Motor neuron (in vitro differentiated cells): ENCODE results near the gene KCND3. TPM values are rescaled to one million over a fixed set of nuclear protein-coding genes. Genes with fewer than 3 reads are reported as not detected.
A peak's percentile ranks its signal among the peaks of the same experiment; 100 is the strongest.

Experiments used
- ATAC-seq, 8 experiments: fragments of 200-7000 bp; cut with Tn5 transposase; replicated peaks in 6 of 8; 2 replicates each; pipeline ENCODE4 v1.8.0; 2021; ENCODE audit warnings: mild to moderate bottlenecking in 8 of 8, moderate library complexity in 8 of 8
- H3K27ac ChIP-seq, 2 donors: fragments of 250-450 bp; sonication (Bioruptor Pico); 2 replicates each; pipeline ENCODE4 v1.9.0; 2021; ENCODE audit warnings: antibody characterized with exemption in 2 of 2, mild to moderate bottlenecking in 2 of 2, moderate library complexity in 1 of 2
- H3K4me1 ChIP-seq, 2 donors: fragments of 250-450 bp; sonication (Bioruptor Pico); replicated peaks in 1 of 2; 2 replicates each; pipeline ENCODE4 v1.6.1; 2021; ENCODE audit warnings: antibody characterized with exemption in 2 of 2, mild to moderate bottlenecking in 2 of 2, moderate library complexity in 1 of 2
- H3K4me3 ChIP-seq, 5 donors: fragments of 250-450 bp; sonication (Bioruptor Pico); 2 replicates each; pipeline ENCODE4 v1.9.0; 2021; ENCODE audit warnings: antibody characterized with exemption in 5 of 5, mild to moderate bottlenecking in 5 of 5, moderate library complexity in 4 of 5
- WGBS, 10 experiments: fragments of 450-650 bp; shearing (Covaris generic); methylation state at CpG; one replicate each; pipeline ENCODE4 v1.0.0; 2022; 5-methylcytosine and 5-hydroxymethylcytosine counted together
- in situ Hi-C, 9 experiments: fragments of 400-800 bp; cut with MboI; loops; one replicate each; pipeline ENCODE4 v1.15.0; 2021; ENCODE audit warnings: low sequenced_read_pairs in 9 of 9, low pct_unique_long_range_greater_than_20kb in 2 of 9; ENCODE audit not compliant: unreplicated experiment in 9 of 9
- total RNA-seq, 8 experiments: library from RNA; unstranded; fragments of 300-600 nt; gene quantifications; 2 replicates each; pipeline versions ENCODE4 v1.2.3 to v1.2.4, GENCODE V29; 2022

KCND3 gene
- total RNA-seq, 8 experiments from 2014 or later: 1.3 to 31.5 (median 2.6) TPM

- 32 to 100% (median 80%) methylated on average over 1 to 2 of the region's 2 CpGs; no CpG with 5 or more reads in 5 of the 10 experiments for WGBS, 10 experiments
- ATAC-seq: peak in 3 of 8 experiments; percentile 24 to 55 (median 25)
- in situ Hi-C loops: no loop called here
- Histone ChIP-seq H3K4me1 (peaks cover 30 to 31% of the 10 kb centered on the region in 2 donors), H3K4me3 (no peak overlapping the region), H3K27ac (no peak overlapping the region)
These were observed 14.6 kb upstream of the KCND3 start for GRCh38 chr1:112004076-112004475.

DNA sequence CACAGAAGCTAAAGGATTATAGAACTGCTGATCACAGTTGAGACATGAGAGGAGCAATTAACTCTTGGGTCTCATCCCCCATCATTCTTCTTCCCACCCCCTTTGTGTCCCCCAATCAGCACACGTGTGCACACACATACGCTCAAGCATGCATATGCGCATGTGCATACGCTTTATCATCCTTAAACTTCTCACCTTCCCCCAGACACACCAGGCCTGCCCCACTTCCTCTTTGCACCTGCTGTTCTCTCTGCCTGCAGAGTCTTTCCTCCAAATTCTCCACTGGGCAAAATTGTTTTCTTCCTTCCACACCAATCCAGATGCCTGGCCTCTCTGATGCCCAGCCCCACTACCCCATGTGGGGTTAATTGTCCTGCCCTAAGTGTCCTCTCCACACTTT, 13.0 kb upstream of the KCND3 start:
- peak in 4 of 8 experiments; percentile 23 to 54 (median 36) for ATAC-seq
- in situ Hi-C loops: no loop called here
- H3K4me3 ChIP-seq: no peak overlapping the region
- whole genome bisulfite sequencing, 10 experiments: 32 to 54% (median 49%) methylated on average over 1 to 4 of the region's 4 CpGs; no CpG with 5 or more reads in 3 of the 10 experiments
- H3K4me1 ChIP-seq: peaks cover 30 to 31% of the 10 kb centered on the region in 2 donors
- no peak overlapping the region for H3K27ac ChIP-seq

- WGBS, 10 experiments: 0 to 100% (median 84%) methylated on average over 1 to 2 of the region's 2 CpGs; no CpG with 5 or more reads in 3 of the 10 experiments
- Histone ChIP-seq H3K4me3 (no peak overlapping the region), H3K4me1 (peaks cover 23 to 24% of the 10 kb centered on the region in 2 donors), H3K27ac (no peak overlapping the region)
- ATAC-seq: peak in 4 of 8 experiments; percentile 30 to 68 (median 44)
- in situ Hi-C loops: no loop called here
These were observed 12.0 kb upstream of the KCND3 start for GRCh38 chr1:112001436-112001835.

- in situ Hi-C loops: no loop called here
- ATAC-seq: peak in 5 of 8 experiments; percentile 21 to 88 (median 74)
- H3K27ac ChIP-seq: no peak overlapping the region
- 0 to 67% (median 0%) methylated on average over 1 of the region's 1 CpG; no CpG with 5 or more reads in 5 of the 10 experiments for WGBS, 10 experiments
- no peak overlapping the region for H3K4me3 ChIP-seq
- H3K4me1 ChIP-seq: peaks cover 18 to 24% of the 10 kb centered on the region in 2 donors
These were observed 10.6 kb upstream of the KCND3 start for GRCh38 chr1:112000048-112000447.

GRCh38 chr1:111998332-111998731, 8.9 kb upstream of the KCND3 start:
- H3K4me3 ChIP-seq: no peak overlapping the region
- in situ Hi-C loops: loop anchor here in 1 of 9 experiments (25.0 kb wide), 1 partner anchor 211 kb away; no protein-coding TSS in a partner anchor
- peaks cover 15 to 24% of the 10 kb centered on the region in 2 donors for H3K4me1 ChIP-seq
- no peak overlapping the region for H3K27ac ChIP-seq
- ATAC-seq: no peak

DNA sequence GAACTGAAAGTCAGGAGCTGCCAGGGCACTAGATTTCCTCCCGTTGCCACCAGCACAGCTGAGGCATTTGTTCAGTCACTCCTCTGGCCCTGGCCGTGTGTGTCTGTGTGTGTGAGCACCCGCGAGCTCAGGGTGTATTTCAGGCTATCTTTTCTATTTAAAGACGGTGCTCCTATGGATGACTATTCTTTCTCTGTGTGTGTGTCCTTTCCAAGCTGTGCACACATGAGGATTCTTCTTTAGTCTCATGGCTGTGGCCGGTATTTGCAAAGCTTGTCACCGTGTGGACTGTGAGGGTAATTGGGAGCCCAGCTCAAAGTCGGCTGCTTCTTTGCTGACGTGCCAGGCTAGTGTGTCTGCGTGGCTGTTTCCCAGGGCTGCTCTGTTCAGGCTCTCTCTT, 3.0 kb upstream of the KCND3 start:
- ATAC-seq: peak in 2 of 8 experiments; percentile 12 to 58
- 14 to 80% (median 52%) methylated on average over 1 to 10 of the region's 10 CpGs; no CpG with 5 or more reads in 2 of the 10 experiments for WGBS, 10 experiments
- Histone ChIP-seq H3K27ac (no peak overlapping the region), H3K4me1 (peaks cover 6 to 19% of the 10 kb centered on the region in 2 donors), H3K4me3 (no peak overlapping the region)
- in situ Hi-C loops: loop anchor here in 1 of 9 experiments (25.0 kb wide), 1 partner anchor 205 kb away; no protein-coding TSS in a partner anchor

DNA sequence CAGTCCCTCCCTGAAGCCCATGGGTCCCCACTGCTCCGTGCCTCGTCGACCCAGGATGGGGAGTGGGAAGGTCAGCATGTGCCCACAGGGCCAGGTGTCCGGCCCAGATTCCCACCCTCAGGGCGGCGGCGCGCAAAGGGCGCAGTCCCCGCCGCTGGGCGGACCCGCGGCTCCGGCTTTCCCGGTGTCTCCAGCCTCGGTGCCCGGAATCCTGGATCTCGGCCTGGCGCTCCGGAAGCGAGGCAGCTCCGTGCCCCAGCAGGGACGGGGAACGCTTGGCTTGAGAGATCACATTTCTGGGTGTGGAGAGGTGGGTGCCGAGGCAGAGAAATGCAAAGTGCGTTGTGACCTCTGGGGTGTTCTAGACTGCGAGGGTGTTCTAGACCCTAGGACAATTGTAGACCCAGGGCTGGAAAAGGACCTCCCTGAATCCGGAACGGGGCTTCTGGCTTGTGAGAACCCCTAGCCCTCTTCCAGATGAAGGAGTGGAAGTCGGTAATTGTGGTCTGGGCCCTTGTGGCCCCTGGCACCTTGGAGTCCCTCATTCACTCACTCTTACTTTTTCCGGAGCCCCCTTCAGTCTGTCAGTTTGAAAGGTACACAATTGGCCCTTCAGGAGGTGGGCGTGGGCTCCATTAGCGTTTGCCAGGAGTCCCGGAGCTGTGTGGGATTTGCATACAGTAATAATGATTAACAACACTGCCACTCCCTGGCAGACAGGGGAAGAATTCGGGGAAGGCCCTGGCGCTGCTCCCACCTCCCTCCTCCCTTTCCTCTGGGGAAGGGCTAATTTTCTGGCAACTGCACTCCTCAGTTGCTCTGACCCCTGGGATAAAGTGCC, 1.6 kb upstream of the KCND3 start:
- no peak overlapping the region for H3K27ac ChIP-seq
- in situ Hi-C loops: loop anchor here in 1 of 9 experiments (25.0 kb wide), 1 partner anchor 204 kb away; no protein-coding TSS in a partner anchor
- WGBS, 10 experiments: 0 to 8% (median 4%) methylated on average over 1 to 30 of the region's 37 CpGs; no CpG with 5 or more reads in 4 of the 10 experiments
- peak overlapping the region in 4 of 5 donors; percentile 47 to 78 (median 58) for H3K4me3 ChIP-seq
- peaks cover 6 to 19% of the 10 kb centered on the region in 2 donors for H3K4me1 ChIP-seq
- peak; percentile 38 to 78 (median 57) for ATAC-seq

DNA sequence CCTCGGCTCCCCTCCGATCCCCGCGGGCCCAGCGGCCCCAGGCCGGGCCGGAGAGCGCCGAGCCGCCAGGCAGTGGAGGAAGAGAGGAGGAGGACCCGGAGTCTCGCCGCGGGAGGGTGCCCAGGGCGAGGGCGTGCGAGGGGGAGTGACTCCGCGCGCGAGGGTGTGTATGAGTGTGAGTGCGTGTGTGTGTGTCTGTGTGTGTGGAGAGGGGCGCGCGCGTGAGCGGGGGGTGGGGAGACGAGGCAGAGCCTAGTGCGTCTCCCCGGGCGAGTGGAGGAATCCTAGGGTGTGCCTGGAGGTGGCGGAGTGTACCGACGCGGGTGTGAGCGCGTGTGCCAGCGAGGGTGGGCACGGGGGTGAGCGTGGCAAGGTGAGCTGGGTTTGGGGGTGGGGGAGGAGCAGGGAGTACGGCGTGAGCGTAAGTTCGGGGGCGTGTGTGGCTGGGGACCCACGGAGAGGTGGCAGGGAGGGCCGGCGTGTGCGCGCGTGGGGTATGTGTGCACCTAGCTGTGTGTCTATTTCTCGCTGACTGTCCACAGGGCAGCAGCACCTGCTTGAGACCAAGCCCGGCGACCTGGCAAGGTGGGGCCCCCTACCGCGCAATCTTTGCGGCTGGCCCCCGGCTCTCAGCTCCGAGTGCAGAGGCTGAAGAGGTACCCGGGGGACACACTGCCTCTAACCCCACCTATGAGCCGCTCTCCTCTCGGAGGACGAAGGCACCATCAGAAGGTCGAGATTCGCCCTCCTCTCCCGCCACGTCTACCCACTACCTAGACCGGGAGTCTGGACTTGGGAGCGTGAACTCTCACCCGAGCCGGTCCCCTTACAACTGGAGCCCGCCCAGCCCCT, 784 bp upstream of the KCND3 start:
- peak overlapping the region; percentile 47 to 78 (median 62) for H3K4me3 ChIP-seq
- in situ Hi-C loops: loop anchor here in 1 of 9 experiments (25.0 kb wide), 1 partner anchor 203 kb away; no protein-coding TSS in a partner anchor
- 4% methylated on average over 5 of the region's 72 CpGs; no CpG with 5 or more reads in 9 of the 10 experiments for WGBS, 10 experiments
- H3K4me1 ChIP-seq: peaks cover 6 to 19% of the 10 kb centered on the region in 2 donors
- H3K27ac ChIP-seq: peak overlapping the region in 1 of 2 donors; percentile 1
- peak; percentile 23 to 75 (median 54) for ATAC-seq

DNA sequence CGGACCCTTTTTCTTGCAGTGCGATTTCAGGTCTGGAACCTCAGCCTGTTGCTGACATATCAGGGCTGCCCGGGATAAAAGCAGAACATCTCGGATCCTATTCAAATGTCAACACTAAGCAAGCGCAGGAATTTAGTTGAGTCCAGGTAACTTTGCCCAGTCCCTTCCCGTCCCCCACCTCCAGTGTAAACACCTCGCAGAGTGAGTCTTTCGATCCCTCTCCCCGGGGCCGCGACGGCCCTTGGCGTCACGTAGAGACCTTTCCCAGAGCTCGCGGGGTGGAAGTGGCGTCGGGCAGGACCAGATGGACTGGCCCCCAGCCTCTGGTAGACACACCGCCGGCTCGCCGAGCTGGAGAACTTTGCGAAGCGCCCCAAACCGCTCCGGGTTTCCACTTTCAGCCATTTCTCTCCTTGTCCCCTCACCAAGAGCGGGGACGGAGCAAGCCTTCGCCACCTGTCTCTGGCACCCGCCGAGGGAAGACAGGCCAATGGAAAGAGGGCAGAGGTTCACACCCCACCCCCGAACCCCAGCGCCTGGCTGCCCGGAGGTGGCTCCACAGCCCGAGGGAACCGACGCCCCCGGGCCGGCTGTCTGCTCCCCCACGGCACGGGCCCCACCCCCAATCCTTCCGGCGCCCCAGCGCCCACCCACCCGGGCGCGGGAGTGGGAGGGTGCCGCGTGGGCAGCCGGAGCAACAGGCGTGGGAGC, 570 bp downstream of the KCND3 start:
- Histone ChIP-seq H3K27ac (no peak overlapping the region), H3K4me1 (peaks cover 6 to 19% of the 10 kb centered on the region in 2 donors), H3K4me3 (peak overlapping the region; percentile 47 to 78 (median 62))
- ATAC-seq: peak in 4 of 8 experiments; percentile 0 to 6 (median 2)
- in situ Hi-C loops: loop anchor here in 1 of 9 experiments (25.0 kb wide), 1 partner anchor 202 kb away; no protein-coding TSS in a partner anchor
- 0 to 40% (median 13%) methylated on average over 1 to 14 of the region's 51 CpGs; no CpG with 5 or more reads in 3 of the 10 experiments for WGBS, 10 experiments

DNA sequence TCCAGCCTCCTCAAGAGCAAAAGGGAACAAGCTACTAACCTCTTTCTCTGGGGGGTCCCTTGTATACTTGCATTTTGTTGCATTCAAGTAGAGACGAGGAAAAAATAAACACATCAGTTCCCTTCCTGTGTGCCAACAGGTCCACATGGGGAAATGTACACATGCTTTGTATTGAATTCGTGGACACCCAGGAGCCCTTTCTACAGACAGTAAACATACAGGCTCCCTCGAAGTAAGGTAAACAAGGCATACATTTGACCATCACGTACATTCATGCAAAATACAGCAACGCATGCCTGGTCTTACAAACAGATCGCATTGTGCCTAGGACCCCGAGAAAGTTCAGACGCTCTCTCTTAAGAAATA, 1.1 kb downstream of the KCND3 start:
- Histone ChIP-seq H3K27ac (no peak overlapping the region), H3K4me3 (peak overlapping the region in 4 of 5 donors; percentile 47 to 78 (median 58)), H3K4me1 (peaks cover 6 to 19% of the 10 kb centered on the region in 2 donors)
- peak in 1 of 8 experiments; percentile 2 for ATAC-seq
- in situ Hi-C loops: loop anchor here in 1 of 9 experiments (25.0 kb wide), 1 partner anchor 201 kb away; no protein-coding TSS in a partner anchor
- 0 to 72% (median 26%) methylated on average over 2 to 7 of the region's 8 CpGs; no CpG with 5 or more reads in 2 of the 10 experiments for WGBS, 10 experiments

DNA sequence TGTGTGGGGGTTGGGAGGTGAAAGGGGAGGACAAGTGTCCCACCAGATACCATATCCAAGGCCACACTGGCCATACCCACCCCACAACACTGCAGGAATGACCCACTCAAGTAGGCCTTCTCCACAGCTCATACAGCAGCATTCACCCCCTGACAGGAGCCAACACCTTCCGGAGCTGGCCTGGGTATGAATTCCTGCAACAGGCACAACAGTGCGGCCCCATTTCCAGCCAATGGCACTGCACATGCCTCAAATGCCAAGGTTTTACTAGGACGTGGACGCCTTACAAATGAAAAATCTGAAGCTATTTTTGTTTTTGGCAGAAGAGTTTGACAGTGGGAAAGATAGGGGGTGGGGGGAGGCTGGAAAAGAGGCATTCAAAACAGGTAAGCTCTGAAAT, 2.0 kb downstream of the KCND3 start:
- peaks cover 6 to 19% of the 10 kb centered on the region in 2 donors for H3K4me1 ChIP-seq
- 20 to 96% (median 79%) methylated on average over 1 to 4 of the region's 4 CpGs; no CpG with 5 or more reads in 2 of the 10 experiments for WGBS, 10 experiments
- in situ Hi-C loops: loop anchor here in 1 of 9 experiments (25.0 kb wide), 1 partner anchor 200 kb away; no protein-coding TSS in a partner anchor

GRCh38 chr1:111983500-111983899, 6.0 kb downstream of the KCND3 start:
- no peak for ATAC-seq
- WGBS, 10 experiments: 40 to 95% (median 78%) methylated on average over 1 to 8 of the region's 8 CpGs; no CpG with 5 or more reads in 3 of the 10 experiments
- Histone ChIP-seq H3K4me1 (peaks cover 11 to 22% of the 10 kb centered on the region in 2 donors), H3K4me3 (no peak overlapping the region), H3K27ac (no peak overlapping the region)
- in situ Hi-C loops: loop anchor here in 1 of 9 experiments (25.0 kb wide), 1 partner anchor 196 kb away; no protein-coding TSS in a partner anchor

More for the DNA sequence above, 2.0 kb downstream of the KCND3 start:
- Histone ChIP-seq H3K4me3 (no peak overlapping the region), H3K27ac (no peak overlapping the region)
- no peak for ATAC-seq
